Stimulated activated CD4-positive, alpha-beta T cell treated with anti-CD3 and anti-CD28 coated beads, Interleukin-4, amount 100 ng/mL, for 4 hours (primary cell): Measurements from ENCODE around the gene PRPF38B.
A peak's percentile ranks its signal among the peaks of the same experiment; 100 is the strongest.
"Not testable (repeated sequence)": the region's sequence is repeated elsewhere in the genome, so short reads cannot be mapped to it uniquely, and the experiment has no call there.

Experiments
- DNase-seq, 2 experiments: peaks; one replicate each; pipeline ENCODE4 v3.0.0-alpha.2; 2020

Gene PRPF38B

DNA sequence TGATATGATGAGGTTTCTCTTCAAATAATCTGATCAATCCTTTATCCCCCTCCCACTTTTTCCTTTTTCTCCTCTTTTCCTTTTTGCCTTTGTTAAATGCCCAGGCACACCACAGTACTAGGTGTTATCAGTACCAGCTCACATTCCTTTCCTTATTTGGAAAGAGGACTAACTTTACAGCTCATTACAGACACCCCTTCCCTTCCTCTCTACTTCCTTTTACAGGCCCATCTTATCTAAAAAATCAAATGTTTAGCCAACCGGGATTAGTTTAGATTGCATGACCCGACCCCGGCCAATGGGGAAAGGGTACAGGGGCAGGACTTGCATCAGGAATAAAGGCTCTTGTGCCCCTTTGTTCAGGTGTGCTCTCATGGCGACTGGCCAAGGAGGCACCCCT, 10.4 kb upstream of the PRPF38B start:
- DNase-seq = not testable (repeated sequence)

DNA sequence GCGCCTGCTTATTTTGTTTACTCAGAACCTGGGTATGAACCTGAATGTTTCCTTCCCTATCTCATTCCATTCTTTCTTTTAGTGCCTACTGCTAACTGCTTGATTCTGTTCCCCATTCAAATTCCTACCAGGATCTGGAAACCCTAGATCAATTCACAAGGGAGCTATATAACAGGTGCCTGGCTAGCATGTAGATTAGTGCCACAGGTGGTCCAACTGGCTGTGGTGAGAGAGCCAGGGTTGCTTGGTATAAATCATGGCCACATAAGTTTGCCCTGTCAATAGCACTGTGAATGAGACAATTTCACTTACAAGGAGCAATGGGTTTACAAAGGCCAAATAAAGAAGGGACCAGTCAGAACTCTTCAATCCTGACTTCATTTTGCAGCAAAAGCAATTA, 6.6 kb upstream of the PRPF38B start:
- no peak for DNase-seq

DNA sequence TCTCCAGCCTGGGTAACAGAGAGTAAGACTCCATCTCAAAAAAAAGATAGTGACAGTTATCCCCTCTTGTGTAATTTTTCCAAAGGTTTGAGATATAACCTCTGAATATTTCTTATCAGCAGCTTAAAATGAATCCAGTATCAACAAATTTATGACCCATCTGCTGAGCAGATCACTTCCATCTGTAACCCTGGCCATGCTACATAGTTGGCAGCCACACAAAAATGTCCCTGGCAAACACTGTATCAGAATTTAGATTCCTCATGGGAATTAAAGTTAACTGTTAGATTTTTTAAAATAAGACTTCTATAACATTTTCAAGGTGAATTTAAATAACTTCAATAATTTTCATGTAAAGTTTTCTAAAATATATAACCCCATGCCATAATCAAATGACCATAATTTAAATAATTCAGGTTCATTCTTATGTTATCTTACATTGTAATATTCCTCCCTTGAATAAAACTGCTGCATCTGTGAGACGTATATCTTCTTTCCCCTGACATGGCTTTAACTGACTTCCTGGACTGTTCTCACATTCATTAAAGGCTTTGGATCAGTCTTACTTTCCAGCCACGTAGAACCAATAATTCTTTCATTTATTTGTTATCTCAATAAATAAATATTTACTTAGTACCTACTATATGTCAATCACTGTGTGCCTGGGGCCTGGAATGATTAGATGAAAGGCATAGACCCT, 5.3 kb upstream of the PRPF38B start:
- DNase-seq = no peak

DNA sequence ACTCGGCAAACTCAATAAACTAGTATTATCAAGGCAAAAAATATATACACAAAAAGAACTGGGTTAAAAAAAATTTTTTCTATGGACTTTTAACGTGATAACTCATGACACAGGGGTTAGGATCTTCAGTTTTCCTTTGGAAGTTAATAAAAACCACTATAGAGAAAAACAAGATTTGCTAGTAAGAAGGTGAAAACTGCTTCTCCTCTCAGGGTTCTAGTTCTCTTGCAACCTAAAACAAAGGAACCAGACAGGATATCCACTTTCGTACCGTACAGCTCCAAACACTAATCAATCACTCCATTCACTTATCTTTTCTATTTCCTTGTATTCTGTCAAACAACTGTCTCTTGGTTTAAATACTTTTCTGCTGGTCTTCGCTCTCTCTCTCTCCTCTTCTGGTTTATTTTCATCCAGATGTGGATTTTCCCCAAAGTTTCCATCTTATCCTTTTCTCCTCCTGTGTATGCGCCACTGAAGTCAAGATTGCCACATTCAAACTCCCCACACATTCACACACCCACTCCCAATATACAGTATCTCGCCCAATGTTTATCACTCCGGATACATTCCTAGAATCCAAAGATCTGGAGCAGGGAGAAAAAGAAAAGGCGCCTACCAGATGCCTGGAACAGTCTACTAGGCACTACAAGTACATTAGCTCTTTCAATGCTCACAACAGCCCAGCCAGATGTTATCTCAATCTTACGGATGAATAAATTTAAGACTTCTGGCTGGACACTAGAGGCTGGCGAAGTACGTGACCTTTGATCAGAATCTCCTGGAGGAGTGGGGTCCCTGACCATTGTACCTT, 775 bp upstream of the PRPF38B start:
- DNase-seq = no peak

DNA sequence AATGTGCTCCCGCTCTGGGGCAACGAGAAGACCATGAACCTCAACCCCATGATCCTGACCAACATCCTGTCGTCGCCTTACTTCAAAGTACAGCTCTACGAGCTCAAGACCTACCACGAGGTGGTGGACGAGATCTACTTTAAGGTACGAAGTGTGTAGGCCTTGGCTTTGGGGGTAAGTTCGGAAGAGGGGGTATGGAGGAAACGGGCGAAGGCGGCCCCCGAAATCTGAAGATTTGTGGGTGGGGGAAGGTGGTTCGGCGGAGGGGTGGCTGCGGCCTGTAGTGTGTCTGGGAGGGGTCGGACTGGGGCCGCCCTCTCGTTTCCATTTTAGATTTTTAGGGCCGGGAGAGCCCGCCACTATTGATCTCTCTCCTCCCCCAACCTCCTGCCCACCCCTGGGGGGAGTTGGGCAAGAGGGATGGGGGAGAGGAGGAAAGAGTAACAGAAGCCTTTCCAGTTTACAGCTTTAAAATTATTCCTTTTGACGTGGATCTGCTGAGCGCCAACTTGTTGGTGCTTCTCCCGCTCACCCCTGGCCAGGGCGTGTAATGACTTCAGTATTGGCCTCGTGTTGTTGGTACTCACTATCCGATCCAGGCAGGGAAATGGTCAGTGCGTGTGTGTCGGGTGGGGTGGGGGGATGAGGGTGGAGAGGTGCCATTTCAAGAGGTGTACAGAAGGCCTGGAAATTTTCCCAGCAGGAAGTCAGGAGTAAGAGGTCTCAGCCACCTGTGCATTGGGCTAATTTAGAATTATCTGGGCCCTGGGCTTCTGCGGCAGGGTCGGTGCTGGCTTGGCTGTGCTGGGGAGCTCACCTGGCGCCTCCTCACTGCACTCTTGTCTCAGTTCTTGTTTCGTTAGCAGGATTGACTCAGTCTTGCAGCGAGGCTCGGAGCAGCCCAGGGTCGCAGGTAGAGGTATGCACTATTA, 880 bp downstream of the PRPF38B start:
- peak; percentile 53 to 70 for DNase-seq

DNA sequence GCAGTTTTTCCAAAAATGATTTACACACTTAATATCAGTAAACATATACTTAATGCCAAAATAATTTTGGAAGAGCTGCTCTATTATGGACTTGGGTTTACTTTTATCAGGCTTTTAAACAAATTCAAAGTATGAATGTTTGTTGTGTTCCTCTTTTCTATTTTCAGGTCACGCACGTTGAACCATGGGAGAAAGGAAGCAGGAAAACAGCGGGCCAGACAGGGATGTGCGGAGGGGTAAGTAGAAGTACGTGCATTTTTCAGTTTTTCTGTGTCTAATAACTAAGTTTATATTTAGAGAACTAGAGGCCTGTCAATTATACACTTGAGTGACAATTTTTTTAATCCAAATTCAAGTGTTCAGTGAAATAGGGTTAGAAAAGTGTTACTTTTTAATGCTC, 3.4 kb downstream of the PRPF38B start:
- DNase-seq = no peak

DNA sequence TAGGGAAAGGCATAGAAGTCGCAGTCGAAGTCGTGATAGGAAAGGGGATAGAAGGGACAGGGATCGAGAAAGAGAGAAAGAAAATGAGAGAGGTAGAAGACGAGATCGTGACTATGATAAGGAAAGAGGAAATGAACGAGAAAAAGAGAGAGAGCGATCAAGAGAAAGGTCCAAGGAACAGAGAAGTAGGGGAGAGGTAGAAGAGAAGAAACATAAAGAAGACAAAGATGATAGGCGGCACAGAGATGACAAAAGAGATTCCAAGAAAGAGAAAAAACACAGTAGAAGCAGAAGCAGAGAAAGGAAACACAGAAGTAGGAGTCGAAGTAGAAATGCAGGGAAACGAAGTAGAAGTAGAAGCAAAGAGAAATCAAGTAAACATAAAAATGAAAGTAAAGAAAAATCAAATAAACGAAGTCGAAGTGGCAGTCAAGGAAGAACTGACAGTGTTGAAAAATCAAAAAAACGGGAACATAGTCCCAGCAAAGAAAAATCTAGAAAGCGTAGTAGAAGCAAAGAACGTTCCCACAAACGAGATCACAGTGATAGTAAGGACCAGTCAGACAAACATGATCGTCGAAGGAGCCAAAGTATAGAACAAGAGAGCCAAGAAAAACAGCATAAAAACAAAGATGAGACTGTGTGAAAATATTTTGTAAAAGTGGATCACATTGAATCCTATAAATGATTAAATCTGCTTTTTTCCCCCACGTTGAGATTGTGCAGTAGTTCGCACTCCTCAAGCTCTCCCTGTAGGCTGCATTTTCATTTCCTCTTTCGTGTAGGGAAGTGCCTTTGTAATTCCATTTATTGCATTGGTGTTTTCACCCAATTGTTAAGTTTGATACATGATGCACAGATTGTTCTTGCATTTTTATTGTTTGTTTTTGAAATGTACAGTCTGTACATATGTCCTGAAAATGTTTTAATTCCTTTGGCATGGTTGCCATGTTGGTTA, 7.5 kb downstream of the PRPF38B start:
- DNase-seq = no peak

DNA sequence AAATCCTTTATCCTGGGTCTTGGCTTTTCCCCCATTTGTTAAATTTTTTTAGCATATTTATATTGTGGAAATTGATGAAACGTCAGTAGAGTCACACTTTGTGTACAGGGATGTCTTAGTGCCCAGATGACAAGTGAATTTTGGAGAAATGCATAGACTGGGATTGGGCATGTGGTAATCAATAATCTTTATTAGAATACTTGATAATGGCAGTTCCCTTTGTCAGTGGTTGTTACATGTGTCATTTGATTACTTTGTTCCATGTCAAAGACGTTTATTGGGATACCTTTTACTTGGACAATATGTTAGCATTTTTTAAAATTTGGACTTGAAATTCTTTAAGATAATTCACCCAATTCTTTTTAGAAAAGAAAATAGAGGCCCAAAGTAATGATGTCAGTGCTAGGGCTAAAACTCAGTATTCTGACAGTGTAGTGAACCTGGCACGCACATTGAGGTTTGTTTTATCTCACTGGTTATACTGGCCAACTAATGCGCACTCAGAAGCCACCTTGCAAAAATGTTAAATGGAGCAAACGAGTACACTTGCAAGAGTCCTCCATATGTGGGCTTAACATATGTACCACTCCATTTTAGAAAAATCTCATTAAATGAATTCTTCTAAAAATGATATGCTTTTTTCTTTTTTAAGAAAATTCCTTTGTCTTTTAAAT, 9.2 kb downstream of the PRPF38B start:
- DNase-seq = no peak

DNA sequence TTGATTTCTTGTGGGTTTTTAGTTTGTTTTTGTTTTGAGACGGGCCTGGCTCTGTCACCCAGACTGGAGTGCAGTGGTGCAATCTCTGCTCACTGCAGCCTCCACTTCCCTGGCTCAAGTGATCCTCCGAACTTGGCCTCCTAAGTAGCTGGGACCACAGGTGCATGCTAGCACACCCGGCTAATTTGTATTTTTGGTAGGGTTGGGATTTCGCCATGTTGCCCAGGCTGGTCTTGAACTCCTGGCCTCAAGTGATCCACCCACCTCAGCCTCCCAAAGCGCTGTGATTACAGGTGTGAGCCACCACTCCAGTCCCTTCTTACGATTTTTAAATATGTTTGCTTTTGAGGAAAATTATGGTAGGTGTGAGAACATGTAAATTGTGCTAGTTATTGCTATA, 10.0 kb downstream of the PRPF38B start:
- DNase-seq = not testable (repeated sequence)

DNA sequence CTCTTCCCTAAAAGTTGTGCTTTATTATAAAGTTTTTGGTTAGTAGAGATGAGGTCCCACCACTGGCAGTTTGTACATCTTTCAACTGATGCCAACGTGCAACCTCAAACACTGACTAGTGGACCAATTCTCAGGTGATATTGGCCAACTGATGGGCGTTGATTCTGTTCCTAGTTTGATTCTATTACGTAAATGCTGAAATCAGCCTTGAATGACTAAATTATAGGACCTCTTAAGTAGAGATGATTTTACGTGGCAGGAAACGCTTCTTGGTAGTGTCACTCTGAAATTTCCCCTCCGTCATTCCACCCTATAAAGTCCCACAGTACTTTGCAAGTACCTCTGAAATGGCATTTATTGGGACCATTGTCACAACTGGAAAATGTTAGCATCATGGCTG, 11.8 kb downstream of the PRPF38B start:
- no peak for DNase-seq

DNA sequence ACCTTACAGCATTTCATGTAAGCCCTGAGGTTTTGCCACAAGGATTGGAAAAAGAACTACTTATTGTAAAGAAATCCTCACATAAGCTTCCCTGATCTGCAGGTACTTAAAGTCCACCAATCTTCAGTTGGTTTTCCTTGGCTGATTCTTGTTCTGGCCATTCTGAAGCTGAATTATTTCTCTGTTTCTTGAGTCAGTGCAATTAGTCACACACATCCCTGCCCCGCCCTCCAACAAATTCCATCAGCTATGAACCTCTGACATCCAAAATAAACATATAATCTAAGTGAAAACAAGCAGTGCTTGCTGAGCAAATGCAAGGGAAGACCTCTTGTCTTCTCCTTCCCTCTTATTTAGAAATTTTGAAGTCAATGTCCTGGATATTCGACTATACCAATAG, 12.4 kb downstream of the PRPF38B start:
- no peak for DNase-seq

DNA sequence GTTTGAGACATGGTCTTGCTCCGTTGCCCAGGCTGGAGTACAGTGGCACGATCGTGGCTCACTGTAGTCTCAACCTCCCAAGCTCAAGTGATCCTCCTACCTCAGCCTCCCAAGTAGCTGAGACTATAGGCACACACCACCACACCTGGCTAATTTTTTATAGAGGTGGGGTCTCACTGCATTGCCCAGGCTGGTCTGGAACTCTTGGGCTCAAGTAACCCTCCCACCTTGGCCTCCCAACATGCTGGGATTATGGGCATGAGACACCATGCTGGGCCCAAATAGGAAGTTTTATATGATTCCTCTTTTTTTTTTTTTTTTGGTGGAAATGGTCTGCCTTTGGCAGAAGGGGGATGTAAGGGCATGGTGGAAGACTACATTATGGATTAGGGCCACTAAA, 14.5 kb downstream of the PRPF38B start:
- DNase-seq = no peak

DNA sequence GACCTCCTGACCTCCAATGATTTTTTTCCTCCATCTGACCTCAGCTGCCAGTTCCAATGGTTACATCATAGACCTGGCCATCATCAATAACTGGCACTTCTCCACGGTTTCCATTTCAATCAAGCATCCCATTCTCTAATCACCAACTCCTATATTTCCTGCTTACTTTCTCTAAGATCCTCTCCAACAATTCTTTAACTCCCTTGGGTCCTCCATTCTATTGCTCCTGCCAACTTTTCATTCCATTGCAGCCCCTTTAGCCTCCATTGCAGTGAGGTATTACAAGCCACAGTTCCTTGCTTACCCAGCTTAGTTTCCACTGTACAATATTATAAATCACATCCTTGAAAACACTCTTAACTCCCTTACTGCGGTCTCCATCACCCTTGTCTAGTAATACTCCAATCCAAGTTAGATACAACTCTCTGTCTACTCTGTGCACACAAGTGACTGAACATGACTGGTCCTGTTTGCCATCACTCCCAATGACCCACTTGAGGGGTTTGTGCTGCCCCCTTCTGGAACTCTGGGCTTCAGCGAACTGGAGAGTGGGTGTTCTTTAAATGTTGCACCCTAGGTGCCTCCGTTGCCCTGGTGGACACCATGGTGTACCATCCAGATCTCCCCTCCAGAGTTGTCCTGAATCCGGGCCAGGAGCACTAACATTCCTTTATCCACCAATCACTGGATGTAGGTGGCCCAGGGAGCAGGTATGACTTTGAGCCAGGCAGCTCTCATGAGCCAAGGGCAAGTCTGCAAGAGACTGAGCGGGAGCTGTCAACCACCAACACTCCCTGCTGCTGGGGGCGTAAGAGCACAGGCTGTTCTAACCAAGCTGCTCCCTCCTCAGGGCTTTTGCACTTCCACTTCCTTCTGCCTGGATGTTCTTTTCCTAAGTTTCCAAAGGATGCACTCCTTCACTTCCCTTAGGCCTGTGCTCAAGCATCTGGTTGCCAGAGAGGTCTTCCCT, 16.9 kb downstream of the PRPF38B start:
- peak; percentile 38 to 57 for DNase-seq

DNA sequence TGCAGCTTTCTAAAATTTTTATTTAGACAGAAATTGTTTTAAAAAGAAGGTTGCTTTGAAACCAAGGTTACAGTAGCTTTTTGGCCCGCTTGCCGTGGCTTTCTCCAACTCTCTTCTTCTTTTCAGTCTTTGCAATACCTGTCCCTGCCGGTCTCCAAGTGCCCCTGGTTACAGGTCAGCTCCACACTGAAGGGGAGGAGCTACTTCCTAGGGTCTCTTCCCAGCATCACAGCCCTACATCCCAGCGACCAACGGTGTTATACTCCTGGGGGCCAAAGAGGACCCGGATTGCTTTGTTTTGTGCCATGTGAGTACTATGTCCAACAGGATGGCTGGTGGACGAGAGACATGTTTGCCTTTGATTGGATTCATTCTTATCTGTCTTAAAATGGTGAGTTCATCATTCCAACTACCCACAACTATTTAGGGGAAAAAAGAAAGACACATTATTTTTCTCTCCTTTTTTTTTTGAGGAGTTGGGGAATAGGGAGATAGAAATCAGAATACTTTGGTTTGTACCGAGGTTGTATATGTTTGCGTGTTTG, 20.6 kb downstream of the PRPF38B start, which contains the start of gene FNDC7:
Gene FNDC7, plus strand, starts transcription at position 303 of the 545 bp plus-strand sequence. Its CDS starts 26 bp downstream, at position 329.
- DNase-seq = no peak

DNA sequence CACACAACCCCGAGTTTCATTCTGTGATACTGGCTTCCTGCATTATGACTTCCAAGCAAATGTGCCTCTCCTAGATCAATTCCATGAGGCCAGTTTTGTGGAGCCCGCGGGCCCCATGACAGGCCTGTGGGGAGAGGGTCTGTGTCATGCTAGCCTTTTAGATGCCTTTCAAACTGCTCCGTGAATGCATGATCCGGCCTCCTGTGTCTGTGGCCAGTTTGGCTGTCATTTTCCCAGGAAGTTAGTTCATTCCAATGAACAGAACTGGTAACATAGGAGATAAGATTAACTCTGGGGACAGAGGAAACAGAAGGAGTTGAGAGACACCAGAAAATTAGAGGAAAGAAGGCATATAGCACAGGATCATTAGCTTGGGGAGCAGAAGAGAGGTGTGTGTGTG, 23.8 kb downstream of the PRPF38B start:
- no peak for DNase-seq

DNA sequence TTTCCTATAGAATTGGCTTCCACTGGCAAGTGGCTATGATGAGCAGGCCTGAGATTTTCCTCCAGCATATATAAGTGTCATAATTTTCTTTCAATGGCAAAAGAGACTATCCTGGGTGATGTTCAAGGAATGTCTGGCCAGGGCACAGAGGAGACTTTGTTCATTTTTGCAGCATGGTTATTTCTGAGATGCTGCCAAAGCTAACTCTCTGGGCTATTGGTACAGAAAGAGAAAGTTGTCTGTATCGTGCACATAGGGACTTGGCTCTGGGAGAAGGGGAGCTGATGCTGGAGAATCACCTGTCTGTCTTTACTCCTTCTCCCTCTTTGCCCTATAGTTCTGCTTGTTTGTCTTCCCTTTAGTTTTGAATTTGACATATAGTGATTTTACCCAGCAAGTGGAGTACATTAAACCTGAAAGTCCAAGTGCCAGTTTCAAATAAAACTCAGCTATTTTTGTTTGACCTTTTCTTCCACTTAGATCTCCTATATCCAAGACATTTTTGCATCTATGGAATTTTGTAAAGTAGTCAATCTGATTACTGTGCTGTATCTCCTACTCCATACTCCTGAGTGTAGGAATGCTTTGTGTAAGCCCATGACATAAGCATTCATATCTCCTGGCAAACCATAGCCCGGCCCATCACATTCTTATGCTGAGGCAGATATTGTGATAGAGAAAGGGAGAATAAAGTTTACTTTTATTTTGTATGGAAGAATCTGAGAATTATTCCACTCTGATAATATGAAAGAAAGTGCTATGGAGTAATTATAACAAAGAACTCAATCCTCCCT, 24.5 kb downstream of the PRPF38B start:
- DNase-seq = no peak

DNA sequence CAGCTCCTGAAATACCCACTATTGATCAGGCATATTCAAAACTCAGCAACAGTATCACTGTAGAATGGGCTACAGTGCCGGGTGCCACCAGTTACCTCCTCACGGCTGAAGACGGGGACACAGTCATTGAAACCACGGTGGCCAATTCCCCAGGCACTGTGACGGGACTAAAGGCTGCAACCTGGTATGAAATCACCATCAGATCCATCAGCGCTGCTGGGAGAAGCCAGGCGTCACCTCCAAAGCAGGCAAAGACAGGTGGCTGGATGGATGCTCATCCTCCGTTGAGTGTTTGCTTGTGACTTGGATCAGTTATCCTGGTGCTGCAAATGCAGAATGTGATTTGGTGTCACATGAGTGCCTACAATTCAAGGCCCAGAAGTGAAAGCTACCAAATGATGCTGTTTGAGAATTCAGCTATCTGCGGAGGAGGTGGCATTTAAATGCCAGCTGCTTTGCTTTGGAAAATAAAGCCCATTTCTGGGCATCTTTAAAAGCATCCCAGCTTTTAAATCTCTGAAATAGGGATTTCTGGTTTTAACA, 25.7 kb downstream of the PRPF38B start:
- DNase-seq = no peak

DNA sequence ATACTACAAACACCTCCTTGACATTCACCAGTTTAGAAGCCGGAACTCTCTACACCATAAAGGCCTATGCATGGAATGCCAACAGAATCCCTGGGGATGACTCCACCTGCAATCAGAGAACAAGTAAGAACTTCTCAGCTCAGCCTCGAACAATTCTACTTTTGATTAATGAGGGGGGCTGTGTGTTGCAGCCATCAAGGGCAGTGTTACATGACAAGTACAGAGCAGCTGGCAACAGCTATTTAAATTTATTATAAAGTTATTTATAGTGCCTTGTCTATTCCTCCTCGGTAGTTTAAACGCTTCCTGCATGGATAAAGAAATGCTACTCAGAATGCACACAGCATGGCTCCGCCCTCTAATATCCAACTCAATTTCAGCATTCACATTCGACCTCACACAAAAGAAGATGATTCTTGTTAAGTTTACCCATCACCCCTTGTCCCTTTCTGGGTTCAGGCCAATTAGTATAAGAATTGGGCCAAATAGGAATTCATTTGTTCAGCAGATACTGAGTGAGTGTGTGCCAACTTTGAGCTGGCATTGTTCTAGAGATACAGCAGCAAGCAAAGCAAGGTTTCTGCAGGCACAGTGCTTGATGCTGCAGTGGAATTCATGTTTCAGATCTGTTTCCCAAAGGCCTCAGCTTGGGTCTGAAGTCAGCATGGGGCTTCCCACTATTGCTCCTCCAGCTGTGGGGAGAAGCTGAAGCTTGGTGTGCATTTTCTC, 27.0 kb downstream of the PRPF38B start:
- DNase-seq = no peak
